ENCODE data around the gene EMSY.

DNA sequence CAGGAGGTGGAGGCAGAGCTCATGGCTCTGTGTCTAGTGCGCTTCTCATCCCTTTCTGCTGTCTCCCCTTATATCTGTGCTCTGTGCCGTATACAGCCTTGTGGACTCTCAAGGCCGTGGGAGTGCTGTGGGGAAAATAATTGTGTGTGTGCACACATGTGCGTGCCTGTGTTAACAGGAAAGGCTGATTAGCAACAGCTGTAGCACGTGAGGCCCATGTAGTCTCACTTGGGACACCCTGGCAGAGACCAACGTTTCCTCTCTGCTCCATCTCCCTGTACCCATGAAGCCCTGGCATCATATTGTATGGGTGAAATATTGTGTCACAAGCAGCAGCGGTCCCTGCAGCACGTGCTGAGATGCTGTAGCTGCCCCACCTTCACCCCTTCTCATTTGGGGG lies 116.4 kb downstream of the EMSY start:
- TF ChIP-seq, protein P1, sequence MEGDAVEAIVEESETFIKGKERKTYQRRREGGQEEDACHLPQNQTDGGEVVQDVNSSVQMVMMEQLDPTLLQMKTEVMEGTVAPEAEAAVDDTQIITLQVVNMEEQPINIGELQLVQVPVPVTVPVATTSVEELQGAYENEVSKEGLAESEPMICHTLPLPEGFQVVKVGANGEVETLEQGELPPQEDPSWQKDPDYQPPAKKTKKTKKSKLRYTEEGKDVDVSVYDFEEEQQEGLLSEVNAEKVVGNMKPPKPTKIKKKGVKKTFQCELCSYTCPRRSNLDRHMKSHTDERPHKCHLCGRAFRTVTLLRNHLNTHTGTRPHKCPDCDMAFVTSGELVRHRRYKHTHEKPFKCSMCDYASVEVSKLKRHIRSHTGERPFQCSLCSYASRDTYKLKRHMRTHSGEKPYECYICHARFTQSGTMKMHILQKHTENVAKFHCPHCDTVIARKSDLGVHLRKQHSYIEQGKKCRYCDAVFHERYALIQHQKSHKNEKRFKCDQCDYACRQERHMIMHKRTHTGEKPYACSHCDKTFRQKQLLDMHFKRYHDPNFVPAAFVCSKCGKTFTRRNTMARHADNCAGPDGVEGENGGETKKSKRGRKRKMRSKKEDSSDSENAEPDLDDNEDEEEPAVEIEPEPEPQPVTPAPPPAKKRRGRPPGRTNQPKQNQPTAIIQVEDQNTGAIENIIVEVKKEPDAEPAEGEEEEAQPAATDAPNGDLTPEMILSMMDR (IDR thresholded peaks at IDR 0.05): no peak
- TF ChIP-seq ZFX (IDR thresholded peaks at IDR 0.05; ENCODE audit: borderline replicate concordance): no peak

Data from 22Rv1 (cell line).